ENCODE results near the gene CCDC80.

The CCDC80 gene, protein sequence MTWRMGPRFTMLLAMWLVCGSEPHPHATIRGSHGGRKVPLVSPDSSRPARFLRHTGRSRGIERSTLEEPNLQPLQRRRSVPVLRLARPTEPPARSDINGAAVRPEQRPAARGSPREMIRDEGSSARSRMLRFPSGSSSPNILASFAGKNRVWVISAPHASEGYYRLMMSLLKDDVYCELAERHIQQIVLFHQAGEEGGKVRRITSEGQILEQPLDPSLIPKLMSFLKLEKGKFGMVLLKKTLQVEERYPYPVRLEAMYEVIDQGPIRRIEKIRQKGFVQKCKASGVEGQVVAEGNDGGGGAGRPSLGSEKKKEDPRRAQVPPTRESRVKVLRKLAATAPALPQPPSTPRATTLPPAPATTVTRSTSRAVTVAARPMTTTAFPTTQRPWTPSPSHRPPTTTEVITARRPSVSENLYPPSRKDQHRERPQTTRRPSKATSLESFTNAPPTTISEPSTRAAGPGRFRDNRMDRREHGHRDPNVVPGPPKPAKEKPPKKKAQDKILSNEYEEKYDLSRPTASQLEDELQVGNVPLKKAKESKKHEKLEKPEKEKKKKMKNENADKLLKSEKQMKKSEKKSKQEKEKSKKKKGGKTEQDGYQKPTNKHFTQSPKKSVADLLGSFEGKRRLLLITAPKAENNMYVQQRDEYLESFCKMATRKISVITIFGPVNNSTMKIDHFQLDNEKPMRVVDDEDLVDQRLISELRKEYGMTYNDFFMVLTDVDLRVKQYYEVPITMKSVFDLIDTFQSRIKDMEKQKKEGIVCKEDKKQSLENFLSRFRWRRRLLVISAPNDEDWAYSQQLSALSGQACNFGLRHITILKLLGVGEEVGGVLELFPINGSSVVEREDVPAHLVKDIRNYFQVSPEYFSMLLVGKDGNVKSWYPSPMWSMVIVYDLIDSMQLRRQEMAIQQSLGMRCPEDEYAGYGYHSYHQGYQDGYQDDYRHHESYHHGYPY

DNA sequence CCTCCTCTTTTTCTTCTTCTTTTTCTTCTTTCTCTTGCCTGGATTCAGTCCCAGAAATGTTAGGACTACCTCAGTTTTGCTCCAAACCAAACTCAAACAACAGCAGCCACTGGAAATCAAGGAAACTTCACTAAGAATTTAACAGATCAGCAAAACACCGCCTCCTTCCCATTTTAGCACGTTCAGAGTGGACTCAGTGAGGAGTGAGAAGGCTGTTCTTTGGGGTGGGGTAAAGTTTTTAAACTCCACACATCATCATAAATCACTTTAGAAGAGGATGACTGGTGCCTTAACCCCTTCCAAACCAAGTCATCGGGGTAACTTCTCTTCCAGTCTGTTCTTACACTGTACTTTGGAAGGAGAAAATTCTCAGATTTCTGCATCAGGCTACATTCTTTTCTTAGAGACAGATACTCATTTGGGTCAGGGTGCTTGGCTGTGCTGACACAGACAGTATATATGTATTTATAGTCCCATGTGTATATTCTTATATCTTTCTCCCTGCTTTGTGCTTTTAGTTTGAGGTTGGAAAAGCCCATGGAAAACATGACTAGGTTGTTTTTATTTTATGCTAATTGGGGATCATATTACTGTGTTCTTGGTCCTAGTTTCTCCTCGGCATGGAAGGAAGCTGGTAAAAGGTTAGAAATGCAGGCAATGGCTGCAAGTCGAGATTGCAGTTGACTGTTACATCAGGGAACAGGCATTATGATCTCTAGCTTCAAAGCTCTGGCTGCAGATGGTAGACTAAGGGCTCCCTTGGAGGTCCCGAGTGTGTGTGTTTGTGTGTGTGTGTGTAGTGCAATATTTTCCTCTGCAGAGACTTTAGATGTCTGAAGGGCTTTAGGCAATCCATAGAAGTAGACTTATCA lies at the start of gene CCDC80:
Gene CCDC80 (minus strand): TSS at position 214 of the 872 bp plus-strand sequence. CDS start 1,238 bp downstream, outside the sequence.
- H3K9ac ChIP-seq (ENCODE audit: low read depth, low read length, poor library complexity, severe bottlenecking): no peak within 1 kb of the TSS
- H3K4me3 ChIP-seq (ENCODE audit: low read length, poor library complexity, severe bottlenecking): no peak within 1 kb of the TSS

DNA sequence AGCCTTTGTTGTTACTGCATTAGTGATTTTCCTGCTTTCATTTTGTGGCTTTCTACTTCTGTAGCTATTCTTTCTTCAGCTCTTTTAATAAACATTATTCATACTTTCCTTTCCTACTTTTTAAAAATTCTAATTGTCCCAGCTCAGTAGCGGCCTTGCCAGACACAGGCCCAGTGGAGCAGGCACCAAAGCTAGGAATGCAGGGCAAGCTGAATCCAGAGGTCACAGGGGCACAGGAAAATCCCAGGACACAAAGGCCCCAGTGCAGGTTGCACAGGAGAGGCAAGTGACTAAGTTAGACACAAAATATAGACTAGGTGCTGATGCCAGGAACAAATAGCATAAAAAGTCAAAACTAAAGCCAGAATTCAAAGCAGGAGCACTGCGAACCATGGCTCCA lies 49.0 kb upstream of the CCDC80 start:
- Histone ChIP-seq H3K79me2 (ENCODE audit: insufficient read depth, low read length) (no peaks in the 10 kb centered on the region), H3K9me3 (ENCODE audit: insufficient read depth, low read depth, low read length) (no peaks in the 10 kb centered on the region), H3K27me3 (ENCODE audit: insufficient read depth, low read length, poor library complexity, severe bottlenecking) (no peaks in the 10 kb centered on the region), H3K9ac (ENCODE audit: low read depth, low read length, poor library complexity, severe bottlenecking) (no peak overlapping the region), H3F3A (ENCODE audit: low read depth) (no peaks in the 10 kb centered on the region), H3K4me1 (ENCODE audit: insufficient read depth, low read length, poor library complexity, severe bottlenecking) (no peaks in the 10 kb centered on the region), H3K4me2 (ENCODE audit: low read depth, low read length, poor library complexity, severe bottlenecking) (no peak overlapping the region), H4K20me1 (ENCODE audit: insufficient read depth, low read length, poor library complexity, severe bottlenecking) (no peaks in the 10 kb centered on the region), H3K4me3 (ENCODE audit: low read length, poor library complexity, severe bottlenecking) (no peak overlapping the region), H3K36me3 (ENCODE audit: insufficient read depth, low read length) (no peaks in the 10 kb centered on the region), H2AFZ (ENCODE audit: low read length) (no peak overlapping the region), H3K9me2 (replicated peaks; ENCODE audit: low read depth, low read length) (no peaks in the 10 kb centered on the region)
- TF ChIP-seq, protein P1, sequence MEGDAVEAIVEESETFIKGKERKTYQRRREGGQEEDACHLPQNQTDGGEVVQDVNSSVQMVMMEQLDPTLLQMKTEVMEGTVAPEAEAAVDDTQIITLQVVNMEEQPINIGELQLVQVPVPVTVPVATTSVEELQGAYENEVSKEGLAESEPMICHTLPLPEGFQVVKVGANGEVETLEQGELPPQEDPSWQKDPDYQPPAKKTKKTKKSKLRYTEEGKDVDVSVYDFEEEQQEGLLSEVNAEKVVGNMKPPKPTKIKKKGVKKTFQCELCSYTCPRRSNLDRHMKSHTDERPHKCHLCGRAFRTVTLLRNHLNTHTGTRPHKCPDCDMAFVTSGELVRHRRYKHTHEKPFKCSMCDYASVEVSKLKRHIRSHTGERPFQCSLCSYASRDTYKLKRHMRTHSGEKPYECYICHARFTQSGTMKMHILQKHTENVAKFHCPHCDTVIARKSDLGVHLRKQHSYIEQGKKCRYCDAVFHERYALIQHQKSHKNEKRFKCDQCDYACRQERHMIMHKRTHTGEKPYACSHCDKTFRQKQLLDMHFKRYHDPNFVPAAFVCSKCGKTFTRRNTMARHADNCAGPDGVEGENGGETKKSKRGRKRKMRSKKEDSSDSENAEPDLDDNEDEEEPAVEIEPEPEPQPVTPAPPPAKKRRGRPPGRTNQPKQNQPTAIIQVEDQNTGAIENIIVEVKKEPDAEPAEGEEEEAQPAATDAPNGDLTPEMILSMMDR (conservative IDR thresholded peaks at IDR 0.05; ENCODE audit: low read length): no peak
- TF ChIP-seq EZH2phosphoT487 (IDR thresholded peaks at IDR 0.05; ENCODE audit: borderline replicate concordance): no peak

More for the DNA sequence above, at the start of gene CCDC80:
- no peaks in the 10 kb centered on the region for H3K9me3 ChIP-seq (ENCODE audit: insufficient read depth, low read depth, low read length)
- no peaks in the 10 kb centered on the region for H3K27me3 ChIP-seq (ENCODE audit: insufficient read depth, low read length, poor library complexity, severe bottlenecking)
- H3K36me3 ChIP-seq (ENCODE audit: insufficient read depth, low read length): no peaks in the 10 kb centered on the region
- no peaks in the 10 kb centered on the region for H3F3A ChIP-seq (ENCODE audit: low read depth)
- no peaks in the 10 kb centered on the region for H3K79me2 ChIP-seq (ENCODE audit: insufficient read depth, low read length)
- no peak for TF ChIP-seq EZH2phosphoT487 (IDR thresholded peaks at IDR 0.05; ENCODE audit: borderline replicate concordance)
- TF ChIP-seq, protein P1 (conservative IDR thresholded peaks at IDR 0.05; ENCODE audit: low read length): no peak
- H3K4me2 ChIP-seq (ENCODE audit: low read depth, low read length, poor library complexity, severe bottlenecking): no peak within 1 kb of the TSS
- no peaks in the 10 kb centered on the region for H4K20me1 ChIP-seq (ENCODE audit: insufficient read depth, low read length, poor library complexity, severe bottlenecking)
- H3K4me1 ChIP-seq (ENCODE audit: insufficient read depth, low read length, poor library complexity, severe bottlenecking): peaks cover 8% of the 10 kb centered on the region
- no peaks in the 10 kb centered on the region for H3K9me2 ChIP-seq (replicated peaks; ENCODE audit: low read depth, low read length)
- peak within 1 kb of the TSS; percentile 57; the same call in 1 of the 2 replicates for H2AFZ ChIP-seq (ENCODE audit: low read length)

DNA sequence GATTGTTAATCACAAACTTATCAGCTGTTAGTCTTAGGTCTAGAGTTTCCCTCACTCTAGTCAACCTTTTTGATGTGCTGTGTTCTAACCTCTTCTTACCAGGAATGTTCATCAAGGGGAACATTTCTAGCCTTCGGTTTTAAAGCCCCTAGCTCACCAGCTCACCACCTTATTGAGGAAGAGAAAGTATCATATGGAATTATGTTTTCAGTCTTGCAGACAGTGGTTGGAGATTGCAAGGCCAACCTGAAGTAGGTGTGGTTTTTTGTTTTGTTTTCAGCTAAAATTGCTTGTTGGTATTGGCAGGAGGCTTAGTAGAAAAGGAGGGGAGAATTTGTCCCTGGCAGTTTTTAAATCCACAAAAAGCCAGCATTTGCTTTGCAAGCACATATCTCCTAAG lies 48.4 kb upstream of the CCDC80 start:
- no peak overlapping the region for H3K9ac ChIP-seq (ENCODE audit: low read depth, low read length, poor library complexity, severe bottlenecking)
- no peak overlapping the region for H2AFZ ChIP-seq (ENCODE audit: low read length)
- no peaks in the 10 kb centered on the region for H3K27me3 ChIP-seq (ENCODE audit: insufficient read depth, low read length, poor library complexity, severe bottlenecking)
- no peaks in the 10 kb centered on the region for H3K36me3 ChIP-seq (ENCODE audit: insufficient read depth, low read length)
- no peaks in the 10 kb centered on the region for H3F3A ChIP-seq (ENCODE audit: low read depth)
- H3K9me3 ChIP-seq (ENCODE audit: insufficient read depth, low read depth, low read length): no peaks in the 10 kb centered on the region
- no peaks in the 10 kb centered on the region for H3K4me1 ChIP-seq (ENCODE audit: insufficient read depth, low read length, poor library complexity, severe bottlenecking)
- TF ChIP-seq, protein P1 (conservative IDR thresholded peaks at IDR 0.05; ENCODE audit: low read length): no peak
- no peak for TF ChIP-seq EZH2phosphoT487 (IDR thresholded peaks at IDR 0.05; ENCODE audit: borderline replicate concordance)
- H3K4me2 ChIP-seq (ENCODE audit: low read depth, low read length, poor library complexity, severe bottlenecking): no peak overlapping the region
- no peak overlapping the region for H3K4me3 ChIP-seq (ENCODE audit: low read length, poor library complexity, severe bottlenecking)
- H3K79me2 ChIP-seq (ENCODE audit: insufficient read depth, low read length): no peaks in the 10 kb centered on the region
- no peaks in the 10 kb centered on the region for H3K9me2 ChIP-seq (replicated peaks; ENCODE audit: low read depth, low read length)
- no peaks in the 10 kb centered on the region for H4K20me1 ChIP-seq (ENCODE audit: insufficient read depth, low read length, poor library complexity, severe bottlenecking)

Measured in Loucy (cell line).